Endothelial cell (in vitro differentiated cells): ENCODE data around the gene ST7. TPM values are rescaled to one million over a fixed set of nuclear protein-coding genes. Genes with fewer than 3 reads are reported as not detected.

ENCODE experiments used
- DNase-seq: peaks from one replicate; pipeline ENCODE4 v3.0.0; 2021; ENCODE audit warnings: low spot score
- H3K27ac Mint-ChIP-seq: one replicate; pipeline ENCODE4 v1.8.0; 2021; ENCODE audit warnings: mixed read lengths, inconsistent platforms; ENCODE audit not compliant: unreplicated experiment
- H3K27me3 Mint-ChIP-seq: one replicate; pipeline ENCODE4 v1.8.0; 2021; ENCODE audit warnings: mild to moderate bottlenecking, moderate library complexity, mixed read lengths, inconsistent platforms; ENCODE audit not compliant: unreplicated experiment
- H3K36me3 Mint-ChIP-seq: one replicate; pipeline ENCODE4 v1.8.0; 2021; ENCODE audit warnings: mild to moderate bottlenecking, low read depth, mixed read lengths, inconsistent platforms; ENCODE audit not compliant: unreplicated experiment
- H3K4me1 Mint-ChIP-seq: one replicate; pipeline ENCODE4 v1.8.0; 2021; ENCODE audit warnings: mild to moderate bottlenecking, mixed read lengths, inconsistent platforms; ENCODE audit not compliant: unreplicated experiment
- H3K4me3 Mint-ChIP-seq: one replicate; pipeline ENCODE4 v1.8.0; 2021; ENCODE audit warnings: mild to moderate bottlenecking, mixed read lengths, inconsistent platforms; ENCODE audit not compliant: unreplicated experiment
- H3K9me3 Mint-ChIP-seq: one replicate; pipeline ENCODE4 v1.8.0; 2021; ENCODE audit warnings: mixed read lengths, inconsistent platforms; ENCODE audit not compliant: unreplicated experiment
- total RNA-seq: library from RNA; stranded (reverse); fragmentation: NEBNext Ultra II Directional; extraction: Animal tissue kit (Norgen Biotek cat#: 25700); gene quantifications from one replicate; pipeline ENCODE4 v1.2.1, GENCODE V29; 2021; ENCODE audit not compliant: unreplicated experiment
- TF ChIP-seq, protein P1 (sequence below): fragments of 200-600 bp; sonication (generic); IDR thresholded peaks from one replicate; pipeline ENCODE4 v1.5.0; 2021; ENCODE audit warnings: antibody characterized with exemption; ENCODE audit not compliant: unreplicated experiment

Gene ST7
- total RNA-seq, 1 donor from 2014 or later: 44.1 TPM

DNA sequence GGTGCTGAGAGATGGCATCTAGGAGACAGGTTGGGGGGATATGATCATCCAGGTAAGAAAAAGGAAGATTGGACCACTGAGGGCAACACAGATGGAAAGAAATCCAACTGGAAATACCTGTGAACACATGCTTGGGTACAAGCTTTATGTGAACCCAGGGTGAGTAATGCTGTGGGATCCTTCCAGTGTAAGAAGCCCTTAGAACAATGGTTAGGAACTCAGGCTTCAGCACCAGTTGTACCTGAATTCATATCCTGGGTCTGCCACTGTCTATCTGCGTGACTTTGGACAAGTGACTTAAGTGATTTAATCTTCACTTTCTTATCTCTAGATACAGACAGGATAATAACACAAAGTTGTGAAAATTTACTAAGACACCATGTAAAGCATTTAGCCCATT, 131.0 kb downstream of the ST7 start:
- no peak overlapping the region for H3K4me3 Mint-ChIP-seq
- H3K9me3 Mint-ChIP-seq: no peaks in the 10 kb centered on the region
- no peaks in the 10 kb centered on the region for H3K27me3 Mint-ChIP-seq
- TF ChIP-seq, protein P1, sequence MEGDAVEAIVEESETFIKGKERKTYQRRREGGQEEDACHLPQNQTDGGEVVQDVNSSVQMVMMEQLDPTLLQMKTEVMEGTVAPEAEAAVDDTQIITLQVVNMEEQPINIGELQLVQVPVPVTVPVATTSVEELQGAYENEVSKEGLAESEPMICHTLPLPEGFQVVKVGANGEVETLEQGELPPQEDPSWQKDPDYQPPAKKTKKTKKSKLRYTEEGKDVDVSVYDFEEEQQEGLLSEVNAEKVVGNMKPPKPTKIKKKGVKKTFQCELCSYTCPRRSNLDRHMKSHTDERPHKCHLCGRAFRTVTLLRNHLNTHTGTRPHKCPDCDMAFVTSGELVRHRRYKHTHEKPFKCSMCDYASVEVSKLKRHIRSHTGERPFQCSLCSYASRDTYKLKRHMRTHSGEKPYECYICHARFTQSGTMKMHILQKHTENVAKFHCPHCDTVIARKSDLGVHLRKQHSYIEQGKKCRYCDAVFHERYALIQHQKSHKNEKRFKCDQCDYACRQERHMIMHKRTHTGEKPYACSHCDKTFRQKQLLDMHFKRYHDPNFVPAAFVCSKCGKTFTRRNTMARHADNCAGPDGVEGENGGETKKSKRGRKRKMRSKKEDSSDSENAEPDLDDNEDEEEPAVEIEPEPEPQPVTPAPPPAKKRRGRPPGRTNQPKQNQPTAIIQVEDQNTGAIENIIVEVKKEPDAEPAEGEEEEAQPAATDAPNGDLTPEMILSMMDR: no peak
- no peaks in the 10 kb centered on the region for H3K36me3 Mint-ChIP-seq
- peaks cover 32% of the 10 kb centered on the region for H3K4me1 Mint-ChIP-seq
- DNase-seq: no peak
- H3K27ac Mint-ChIP-seq: peak overlapping the region; percentile 26

DNA sequence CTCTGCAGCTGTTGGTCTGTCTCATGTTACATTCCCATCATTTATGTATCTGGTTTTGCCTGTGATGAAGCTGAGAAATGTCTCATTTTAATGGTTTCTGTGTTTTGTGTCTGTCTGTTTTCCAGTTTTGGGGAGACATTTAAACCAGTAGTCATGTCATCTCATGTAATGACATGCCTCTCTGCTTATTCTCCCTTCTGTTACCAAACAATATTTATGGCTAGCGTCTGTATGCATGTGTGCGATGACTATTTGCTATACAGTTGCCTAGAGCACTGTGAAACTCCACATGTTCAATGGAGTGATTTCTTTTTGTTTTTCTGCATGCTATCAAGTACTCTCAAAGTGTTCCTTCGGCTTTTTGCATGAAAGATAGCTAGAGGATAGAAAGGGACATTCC, 132.0 kb downstream of the ST7 start:
- Mint-ChIP-seq H3K27ac (no peak overlapping the region), H3K9me3 (no peaks in the 10 kb centered on the region)

DNA sequence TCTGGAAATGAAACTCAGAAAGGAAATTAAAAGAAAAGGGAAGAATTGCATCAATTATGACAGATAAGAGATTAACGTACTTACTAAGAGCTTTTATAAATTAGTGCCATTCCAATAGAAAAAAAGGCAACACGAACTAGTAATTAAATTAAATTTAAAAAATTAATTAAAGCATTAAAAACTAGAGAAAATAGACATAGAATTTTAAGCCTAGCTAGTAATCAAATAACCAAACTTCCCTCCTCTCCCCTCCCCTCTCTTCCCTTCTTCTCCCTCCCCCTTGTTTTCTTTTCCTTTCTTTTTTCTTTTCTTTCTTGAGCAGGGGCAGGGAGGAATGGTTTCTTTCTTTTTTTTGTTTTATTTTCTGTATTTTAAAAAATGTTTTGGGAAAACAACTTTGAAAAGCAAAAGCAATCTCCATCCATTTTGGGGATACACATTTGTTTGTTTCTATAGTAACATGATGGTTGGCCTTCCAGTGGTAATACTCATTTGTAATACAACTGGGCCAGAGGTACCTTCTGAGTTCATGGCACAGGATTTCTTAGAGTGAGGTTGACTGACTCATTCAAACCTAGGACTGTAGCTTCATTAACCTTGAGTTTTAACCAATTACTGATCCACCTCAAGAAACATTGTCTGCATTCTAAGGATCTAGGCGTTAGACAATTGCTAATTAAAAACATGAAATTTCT, 132.6 kb downstream of the ST7 start:
- DNase-seq: no peak
- no peak overlapping the region for H3K4me3 Mint-ChIP-seq
- peaks cover 36% of the 10 kb centered on the region for H3K4me1 Mint-ChIP-seq
- TF ChIP-seq, protein P1: no peak
- peak overlapping the region; percentile 33 for H3K27ac Mint-ChIP-seq
- H3K36me3 Mint-ChIP-seq: no peaks in the 10 kb centered on the region
- no peaks in the 10 kb centered on the region for H3K9me3 Mint-ChIP-seq
- H3K27me3 Mint-ChIP-seq: no peaks in the 10 kb centered on the region

More for the DNA sequence above, 132.0 kb downstream of the ST7 start:
- Mint-ChIP-seq H3K27me3 (no peaks in the 10 kb centered on the region), H3K4me1 (peaks cover 35% of the 10 kb centered on the region), H3K36me3 (no peaks in the 10 kb centered on the region), H3K4me3 (no peak overlapping the region)
- no peak for DNase-seq
- TF ChIP-seq, protein P1: no peak

DNA sequence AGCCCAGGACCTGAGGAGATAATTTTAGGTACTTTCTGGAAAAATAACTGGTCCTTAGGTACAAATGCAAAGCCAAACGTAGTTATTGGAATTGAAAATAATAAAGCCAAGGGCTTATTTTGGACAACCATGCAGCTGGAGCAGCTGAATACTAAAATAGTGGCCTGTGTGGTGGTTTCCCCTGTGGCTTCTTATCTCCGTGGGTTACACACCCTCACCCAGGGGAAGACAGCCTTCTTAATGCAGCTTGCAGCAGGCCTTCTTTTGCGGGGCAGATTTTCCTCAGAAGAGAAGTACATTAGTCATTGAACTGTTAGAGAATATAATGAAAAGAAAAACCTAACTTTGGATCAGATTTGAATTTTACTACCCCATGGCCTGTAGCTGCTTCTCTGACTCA, 133.5 kb downstream of the ST7 start:
- no peak for DNase-seq
- Mint-ChIP-seq H3K27me3 (no peaks in the 10 kb centered on the region), H3K36me3 (no peaks in the 10 kb centered on the region), H3K4me1 (peaks cover 36% of the 10 kb centered on the region), H3K27ac (no peak overlapping the region), H3K9me3 (no peaks in the 10 kb centered on the region), H3K4me3 (no peak overlapping the region)
- TF ChIP-seq, protein P1: no peak

DNA sequence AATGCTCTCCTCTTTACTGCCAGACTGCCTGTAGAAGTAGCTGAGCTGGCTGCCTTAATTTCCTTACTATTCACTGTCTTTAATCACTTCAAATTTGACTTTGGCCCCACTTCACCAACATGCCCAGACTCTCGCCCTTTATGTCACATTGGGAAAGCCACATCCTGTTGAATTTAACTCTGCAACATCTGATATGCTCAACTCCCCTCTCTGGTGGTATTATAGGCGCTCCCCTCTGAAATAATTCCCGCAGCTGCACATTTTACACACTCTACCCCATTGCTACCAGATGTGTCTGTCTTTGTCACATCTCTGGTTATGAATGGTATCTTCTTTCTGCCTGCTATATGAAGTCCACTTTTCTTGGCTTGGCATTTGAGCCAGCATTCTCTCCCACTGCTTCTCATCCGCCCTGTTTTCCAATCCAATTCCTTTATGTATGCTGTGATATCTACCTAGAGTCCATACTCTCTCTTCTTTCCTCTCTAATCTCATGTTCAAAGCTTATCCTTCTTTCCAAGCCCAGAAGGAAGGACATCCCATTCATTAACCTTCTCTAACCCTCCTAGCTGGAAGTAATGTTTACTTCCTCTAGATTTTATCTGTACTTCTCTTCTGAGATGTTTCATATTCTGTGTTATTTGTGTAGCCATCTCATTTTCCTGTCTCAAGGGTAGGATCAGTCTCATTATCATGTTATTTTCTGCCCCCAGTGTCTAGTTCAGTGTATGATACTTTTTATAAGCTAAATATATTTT, 134.5 kb downstream of the ST7 start:
- DNase-seq: no peak
- H3K4me1 Mint-ChIP-seq: peaks cover 37% of the 10 kb centered on the region
- H3K27me3 Mint-ChIP-seq: no peaks in the 10 kb centered on the region
- peak overlapping the region; percentile 43 for H3K27ac Mint-ChIP-seq
- H3K4me3 Mint-ChIP-seq: peak overlapping the region; percentile 9
- TF ChIP-seq, protein P1: no peak
- H3K9me3 Mint-ChIP-seq: no peaks in the 10 kb centered on the region
- H3K36me3 Mint-ChIP-seq: no peaks in the 10 kb centered on the region
